Muscle layer of duodenum (tissue), 2 donors: ENCODE data around the gene TMEM151A.

Experiments used
- H3K27ac ChIP-seq: one replicate; pipeline ENCODE4 v1.7.0; 2013; ENCODE audit warnings: mild to moderate bottlenecking, low read length
- H3K27me3 ChIP-seq: one replicate; pipeline ENCODE4 v1.7.0; 2013; ENCODE audit warnings: low read depth, mild to moderate bottlenecking, control low read depth, low read length
- H3K36me3 ChIP-seq, 2 donors: one replicate each; pipeline ENCODE4 v1.7.0; 2013; ENCODE audit warnings: low read length in 2 of 2, control low read depth in 1 of 2, mild to moderate bottlenecking in 1 of 2; ENCODE audit not compliant: insufficient read depth in 2 of 2, control insufficient read depth in 1 of 2
- H3K4me1 ChIP-seq, 2 donors: one replicate each; pipeline ENCODE4 v1.7.0; 2013; ENCODE audit warnings: low read length in 2 of 2, mild to moderate bottlenecking in 2 of 2, control low read depth in 1 of 2, moderate library complexity in 1 of 2; ENCODE audit not compliant: insufficient read depth in 2 of 2, control insufficient read depth in 1 of 2
- H3K4me3 ChIP-seq, 2 donors: one replicate each; pipeline ENCODE4 v1.7.0; 2013; ENCODE audit warnings: low read length in 2 of 2, low read depth in 1 of 2, mild to moderate bottlenecking in 1 of 2
- H3K9me3 ChIP-seq, 2 donors: one replicate each; pipeline ENCODE4 v1.7.0; 2013; ENCODE audit warnings: low read length in 2 of 2, control low read depth in 1 of 2, mild to moderate bottlenecking in 1 of 2; ENCODE audit not compliant: control insufficient read depth in 1 of 2
- donor health status: healthy.

Gene TMEM151A

DNA sequence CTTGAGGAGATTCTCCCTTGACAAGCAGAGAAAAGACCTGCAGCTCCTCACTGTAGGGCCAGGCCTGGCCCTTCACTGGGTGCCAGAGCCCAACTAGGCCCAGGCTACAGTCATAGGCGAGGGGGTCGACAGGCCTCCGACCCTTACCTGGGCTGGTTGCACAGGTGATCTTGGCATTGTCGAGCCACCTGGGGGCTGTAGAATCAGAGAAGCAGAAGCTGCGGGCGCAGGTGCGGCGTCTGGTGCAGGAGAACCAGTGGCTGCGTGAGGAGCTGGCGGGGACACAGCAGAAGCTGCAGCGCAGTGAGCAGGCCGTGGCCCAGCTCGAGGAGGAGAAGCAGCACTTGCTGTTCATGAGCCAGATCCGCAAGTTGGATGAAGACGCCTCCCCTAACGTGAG lies 30.1 kb upstream of the TMEM151A start:
- Histone ChIP-seq H3K4me1 (peaks cover 0 to 21% of the 10 kb centered on the region in 2 donors), H3K27me3 (no peaks in the 10 kb centered on the region), H3K36me3 (peaks cover 9 to 48% of the 10 kb centered on the region in 2 donors), H3K27ac (no peak overlapping the region), H3K4me3 (no peak overlapping the region), H3K9me3 (no peaks in the 10 kb centered on the region)

DNA sequence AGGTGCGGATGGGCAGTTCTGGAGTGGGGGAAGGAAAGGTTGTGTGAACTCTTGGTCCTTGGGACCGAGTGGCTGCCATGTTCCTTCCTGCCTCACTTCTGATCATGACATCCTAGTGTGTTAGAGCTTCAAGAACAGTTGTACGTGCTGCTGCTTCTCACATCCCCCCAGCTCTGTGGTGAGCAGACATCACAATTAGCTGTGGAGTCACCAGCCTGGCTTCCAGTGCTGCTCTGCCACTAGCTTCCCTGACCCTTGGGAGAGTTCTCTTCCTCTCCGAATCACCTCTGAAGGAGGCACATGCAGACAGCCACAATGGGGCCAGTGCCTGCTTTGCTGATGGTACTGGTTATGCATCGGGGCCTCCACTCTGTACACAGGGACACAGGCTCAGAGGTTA lies 29.5 kb upstream of the TMEM151A start:
- Histone ChIP-seq H3K9me3 (no peaks in the 10 kb centered on the region), H3K27me3 (no peaks in the 10 kb centered on the region), H3K27ac (no peak overlapping the region), H3K4me3 (no peak overlapping the region), H3K36me3 (peaks cover 9 to 48% of the 10 kb centered on the region in 2 donors), H3K4me1 (peaks cover 0 to 24% of the 10 kb centered on the region in 2 donors)

GRCh38 chr11:66262696-66263095 lies 29.0 kb upstream of the TMEM151A start:
- H3K4me3 ChIP-seq, result no peak overlapping the region
- H3K36me3 ChIP-seq, result peaks cover 9 to 48% of the 10 kb centered on the region in 2 donors
- H3K9me3 ChIP-seq, result no peaks in the 10 kb centered on the region
- peaks cover 0 to 25% of the 10 kb centered on the region in 2 donors for H3K4me1 ChIP-seq
- no peak overlapping the region for H3K27ac ChIP-seq
- H3K27me3 ChIP-seq, result no peaks in the 10 kb centered on the region

- Histone ChIP-seq H3K27me3 (no peaks in the 10 kb centered on the region), H3K9me3 (no peaks in the 10 kb centered on the region), H3K36me3 (peaks cover 9 to 48% of the 10 kb centered on the region in 2 donors), H3K4me3 (no peak overlapping the region), H3K4me1 (peaks cover 0 to 22% of the 10 kb centered on the region in 2 donors), H3K27ac (no peak overlapping the region)
Observed at GRCh38 chr11:66263231-66263630, 28.5 kb upstream of the TMEM151A start.

DNA sequence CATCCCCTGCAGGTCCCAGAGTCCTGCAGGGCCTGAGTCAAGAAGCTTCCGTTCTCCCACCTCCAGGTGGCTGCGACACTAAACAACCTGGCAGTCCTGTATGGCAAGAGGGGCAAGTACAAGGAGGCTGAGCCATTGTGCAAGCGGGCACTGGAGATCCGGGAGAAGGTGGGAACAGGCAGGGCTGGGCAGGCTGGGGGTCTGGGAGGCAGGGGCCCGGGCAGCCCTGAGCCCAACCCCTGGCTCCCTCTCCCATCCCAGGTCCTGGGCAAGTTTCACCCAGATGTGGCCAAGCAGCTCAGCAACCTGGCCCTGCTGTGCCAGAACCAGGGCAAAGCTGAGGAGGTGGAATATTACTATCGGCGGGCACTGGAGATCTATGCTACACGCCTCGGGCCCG lies 27.9 kb upstream of the TMEM151A start:
- no peaks in the 10 kb centered on the region for H3K27me3 ChIP-seq

DNA sequence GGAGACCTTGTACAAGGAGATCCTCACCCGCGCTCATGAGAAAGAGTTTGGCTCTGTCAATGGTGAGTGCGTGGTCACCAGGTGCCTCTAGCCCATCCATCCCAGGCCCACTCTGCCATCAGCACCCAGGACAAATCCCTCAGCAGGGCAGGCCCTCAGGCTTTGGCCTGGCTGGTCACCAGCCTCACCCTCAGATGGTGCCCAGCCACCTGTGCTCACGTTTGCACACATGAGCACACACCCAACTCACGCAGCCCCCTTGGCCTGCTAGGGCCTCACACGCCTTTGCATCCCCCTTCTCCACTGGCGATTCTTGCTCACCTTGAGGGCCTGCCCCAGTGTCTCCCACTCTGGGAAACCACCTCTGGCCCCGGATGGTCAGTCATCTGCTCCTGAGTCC lies 27.3 kb upstream of the TMEM151A start:
- H3K27me3 ChIP-seq, result no peaks in the 10 kb centered on the region
- peaks cover 0 to 15% of the 10 kb centered on the region in 2 donors for H3K4me1 ChIP-seq
- no peak overlapping the region for H3K27ac ChIP-seq
- H3K36me3 ChIP-seq, result peaks cover 9 to 48% of the 10 kb centered on the region in 2 donors
- no peaks in the 10 kb centered on the region for H3K9me3 ChIP-seq
- no peak overlapping the region for H3K4me3 ChIP-seq

More for the DNA sequence above, 27.9 kb upstream of the TMEM151A start:
- Histone ChIP-seq H3K9me3 (no peaks in the 10 kb centered on the region), H3K36me3 (peaks cover 9 to 48% of the 10 kb centered on the region in 2 donors), H3K4me3 (no peak overlapping the region), H3K4me1 (peaks cover 0 to 18% of the 10 kb centered on the region in 2 donors), H3K27ac (no peak overlapping the region)

GRCh38 chr11:66264914-66265313 lies 26.8 kb upstream of the TMEM151A start:
- H3K4me1 ChIP-seq, result peaks cover 0 to 20% of the 10 kb centered on the region in 2 donors
- no peak overlapping the region for H3K4me3 ChIP-seq
- H3K36me3 ChIP-seq, result peaks cover 9 to 48% of the 10 kb centered on the region in 2 donors
- H3K27ac ChIP-seq, result no peak overlapping the region
- H3K27me3 ChIP-seq, result no peaks in the 10 kb centered on the region
- H3K9me3 ChIP-seq, result no peaks in the 10 kb centered on the region

DNA sequence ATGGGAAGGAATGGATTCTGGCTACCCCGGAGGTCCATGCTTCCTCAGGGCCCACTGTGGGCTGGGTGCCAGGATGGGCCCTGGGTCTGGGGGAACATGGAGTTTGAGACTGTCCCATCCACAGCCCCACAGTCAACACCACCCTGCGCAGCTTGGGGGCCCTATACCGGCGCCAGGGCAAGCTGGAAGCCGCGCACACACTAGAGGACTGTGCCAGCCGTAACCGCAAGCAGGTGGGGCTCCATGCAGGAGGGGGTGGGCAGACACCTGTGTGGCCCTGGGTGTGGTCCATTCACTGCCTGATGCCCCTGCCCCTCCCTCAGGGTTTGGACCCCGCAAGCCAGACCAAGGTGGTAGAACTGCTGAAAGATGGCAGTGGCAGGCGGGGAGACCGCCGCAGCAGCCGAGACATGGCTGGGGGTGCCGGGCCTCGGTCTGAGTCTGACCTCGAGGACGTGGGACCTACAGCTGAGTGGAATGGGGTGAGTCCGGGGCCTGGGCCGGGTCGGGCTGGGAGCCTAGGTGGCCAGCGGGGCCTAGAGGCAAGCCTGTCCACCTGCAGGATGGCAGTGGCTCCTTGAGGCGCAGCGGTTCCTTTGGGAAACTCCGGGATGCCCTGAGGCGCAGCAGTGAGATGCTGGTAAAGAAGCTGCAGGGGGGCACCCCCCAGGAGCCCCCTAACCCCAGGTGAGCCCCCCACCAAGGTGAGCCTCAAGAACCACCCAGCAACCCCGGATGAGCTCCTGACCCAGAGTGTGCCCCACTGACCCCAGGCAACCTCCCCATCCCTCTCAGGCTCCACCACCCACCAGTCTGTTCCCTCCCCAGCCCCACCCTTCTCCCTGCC lies 25.9 kb upstream of the TMEM151A start:
- no peak overlapping the region for H3K27ac ChIP-seq
- H3K36me3 ChIP-seq, result peaks cover 9 to 48% of the 10 kb centered on the region in 2 donors
- no peaks in the 10 kb centered on the region for H3K9me3 ChIP-seq

GRCh38 chr11:66266378-66267038 lies 25.2 kb upstream of the TMEM151A start:
- no peaks in the 10 kb centered on the region for H3K27me3 ChIP-seq
- H3K9me3 ChIP-seq, result no peaks in the 10 kb centered on the region
- H3K27ac ChIP-seq, result no peak overlapping the region
- H3K4me1 ChIP-seq, result peaks cover 0 to 28% of the 10 kb centered on the region in 2 donors
- peaks cover 9 to 41% of the 10 kb centered on the region in 2 donors for H3K36me3 ChIP-seq
- H3K4me3 ChIP-seq, result peak overlapping the region in 1 of 2 donors; percentile 89

More for the DNA sequence above, 25.9 kb upstream of the TMEM151A start:
- no peak overlapping the region for H3K4me3 ChIP-seq
- H3K27me3 ChIP-seq, result no peaks in the 10 kb centered on the region
- peaks cover 0 to 28% of the 10 kb centered on the region in 2 donors for H3K4me1 ChIP-seq

GRCh38 chr11:66267039-66267378 lies 24.7 kb upstream of the TMEM151A start:
- peaks cover 0 to 28% of the 10 kb centered on the region in 2 donors for H3K4me1 ChIP-seq
- H3K9me3 ChIP-seq, result no peaks in the 10 kb centered on the region
- H3K27me3 ChIP-seq, result no peaks in the 10 kb centered on the region
- H3K36me3 ChIP-seq, result peaks cover 13 to 40% of the 10 kb centered on the region in 2 donors
- no peak overlapping the region for H3K27ac ChIP-seq
- H3K4me3 ChIP-seq, result peak overlapping the region; percentile 44 to 89

DNA sequence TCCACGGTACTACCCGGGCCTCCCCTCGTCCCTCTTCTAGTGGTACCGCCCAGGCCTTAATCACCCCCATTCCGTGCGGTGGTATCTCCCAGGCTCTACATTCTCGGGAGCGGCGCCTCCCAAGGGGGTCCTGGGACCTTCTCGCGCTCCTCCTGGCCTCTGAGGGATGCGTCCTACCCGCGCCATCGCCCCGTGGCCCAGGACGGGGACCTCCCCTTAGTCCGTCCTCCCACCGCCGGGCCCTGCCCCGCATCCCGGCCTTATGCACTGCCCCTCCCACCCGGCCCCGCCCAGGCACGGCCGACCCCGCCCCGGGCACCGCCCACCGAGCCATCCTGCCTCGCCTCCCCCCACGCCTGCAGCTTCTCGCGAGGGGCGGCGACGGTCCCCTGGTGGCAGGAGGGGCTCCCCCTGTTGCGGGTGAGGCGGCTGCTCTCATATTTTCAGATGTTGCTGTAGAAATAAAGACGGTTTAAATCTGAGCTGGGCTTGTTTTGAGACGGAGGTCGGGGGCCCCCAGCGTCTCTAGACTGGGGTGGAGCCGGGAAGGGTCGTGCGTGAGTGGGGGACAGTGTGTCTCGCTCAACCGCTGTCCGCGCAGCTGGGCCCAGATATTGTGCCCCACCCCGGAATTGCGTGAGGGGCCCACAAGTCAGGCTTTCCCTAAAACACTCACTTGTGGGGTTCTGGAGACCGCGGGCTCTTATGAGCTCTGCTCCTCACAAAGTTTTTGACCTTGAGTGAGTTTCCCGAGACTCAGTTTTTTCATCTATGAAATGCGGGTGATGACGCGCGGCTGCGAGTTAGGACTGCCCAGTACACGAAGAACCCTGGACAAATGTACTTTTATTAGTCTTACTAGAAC lies 24.1 kb upstream of the TMEM151A start:
- H3K27ac ChIP-seq, result peak overlapping the region; percentile 98
- no peaks in the 10 kb centered on the region for H3K27me3 ChIP-seq
- peaks cover 0 to 28% of the 10 kb centered on the region in 2 donors for H3K4me1 ChIP-seq
- H3K4me3 ChIP-seq, result peak overlapping the region; percentile 87 to 89
- H3K9me3 ChIP-seq, result no peaks in the 10 kb centered on the region
- peaks cover 14 to 40% of the 10 kb centered on the region in 2 donors for H3K36me3 ChIP-seq
